GM12878 (cell line): ENCODE results near the gene MOB2. TPM values are rescaled to one million over a fixed set of nuclear protein-coding genes. Genes with fewer than 3 reads are reported as not detected.
A peak's percentile ranks its signal among the peaks of the same experiment; 100 is the strongest.

Source experiments
- ATF3 ChIP-seq: IDR thresholded peaks from 2 replicates; pipeline ENCODE4 v1.6.1; 2011; ENCODE audit warnings: low read depth, mild to moderate bottlenecking, low read length, moderate library complexity, borderline replicate concordance; ENCODE audit errors: extremely low read depth
- BCL3 ChIP-seq: IDR thresholded peaks from 2 replicates; pipeline ENCODE4 v1.6.1; 2011; ENCODE audit warnings: borderline replicate concordance, low read depth, mild to moderate bottlenecking, moderate library complexity, low read length; ENCODE audit not compliant: insufficient read depth, poor library complexity, severe bottlenecking
- CBX5 ChIP-seq: sonication (generic); IDR thresholded peaks from 2 replicates; pipeline ENCODE4 v1.6.1; 2016; ENCODE audit warnings: low read depth, moderate library complexity, mild to moderate bottlenecking, inconsistent platforms
- FOS ChIP-seq: IDR thresholded peaks from 3 replicates; pipeline ENCODE4 v1.6.1; 2011; ENCODE audit warnings: borderline replicate concordance; ENCODE audit not compliant: insufficient read length; ENCODE audit errors: extremely low read depth
- RCOR1 ChIP-seq: conservative IDR thresholded peaks from 2 replicates; pipeline ENCODE4 v1.6.1; 2012; ENCODE audit warnings: low read depth, low read length, improper control_type of control experiment
- RELA ChIP-seq: fragments of 450-650 bp; IDR thresholded peaks from 2 replicates; pipeline ENCODE4 v1.8.0; 2014; ENCODE audit warnings: borderline replicate concordance; ENCODE audit not compliant: partially characterized antibody
- USF2 ChIP-seq: IDR thresholded peaks from 2 replicates; pipeline ENCODE4 v1.6.1; 2011; ENCODE audit warnings: low read depth, low read length, improper control_type of control experiment, borderline replicate concordance
- ZBTB11 ChIP-seq: fragments of 450-650 bp; formaldehyde crosslinking; IDR thresholded peaks from 2 replicates; pipeline ENCODE4 v1.5.0; 2022; ENCODE audit warnings: mild to moderate bottlenecking, missing genetic modification characterization
- polyA plus RNA-seq, 11 experiments: library from polyadenylated mRNA; depleted of rRNA in 4 of 11; unstranded in 6 of 11; stranded (reverse) in 5 of 11; fragments of >200 nt; fragmentation: Nextera tagmentation in 4 of 11; fragmentation: Illumina TruSeq in 1 of 11; extraction: Ambion mirVana in 4 of 11; extraction: Trizol in 1 of 11; gene quantifications; 1 replicate in 1 of 11; 2 replicates in 10 of 11; pipeline versions ENCODE4 v1.2.1 to v1.2.3, GENCODE V29; 2011 to 2016; ENCODE audit warnings: inconsistent platforms in 2 of 11, missing spikeins in 2 of 11, low read depth in 1 of 11
- total RNA-seq, 4 experiments: library from RNA; depleted of rRNA in 3 of 4; stranded (reverse); fragments of >200 nt in 3 of 4; fragmentation: Illumina TruSeq in 1 of 4; extraction: Trizol in 1 of 4; gene quantifications; 2 replicates each; pipeline versions ENCODE4 v1.2.1 to v1.2.3, GENCODE V29; 2013 to 2021

The MOB2 gene
- total and polyA plus RNA-seq, 10 of the 15 experiments (the other 5 are each of a cell fraction or from before 2014, with no cell fraction given): 0.10 to 34.6 (median 15.5) TPM

- TF ChIP-seq ATF3 (0 out of 2 replicates have a peak, but pooled peaks have one; percentile 39), RCOR1 (0 out of 2 replicates have a peak, but pooled peaks have one; percentile 18), ZBTB11 (no peak), USF2 (peak; percentile 82), FOS (no peak), RELA (peak; percentile 97), CBX5 (no peak), BCL3 (peak; percentile 61)
Observed at GRCh38 chr11:1521382-1522080, 35.0 kb upstream of the MOB2 start (continued).
